PC-3 (cell line): ENCODE measurements around the gene RECQL5. TPM values are rescaled to one million over a fixed set of nuclear protein-coding genes. Genes with fewer than 3 reads are reported as not detected.

Source experiments
- ATAC-seq: fragments of 200-7000 bp; cut with Tn5 transposase; 2 replicates; pipeline ENCODE4 v1.9.1; 2020; ENCODE audit warnings: mild to moderate bottlenecking, moderate library complexity
- BruUV-seq: library from RNA; stranded (reverse); fragments of 400-500 nt; replicated peaks from 2 replicates; lab custom pipeline; 2021; lab: Mats Ljungman, UMichigan
- CTCF ChIA-PET: fragments of 300-600 bp; sonication (Branson Sonifier 250); formaldehyde crosslinking; loops from one replicate; lab custom pipeline; 2022; ENCODE audit warnings: antibody characterized with exemption; lab: Charles Lee
- POLR2A ChIA-PET: fragments of 300-600 bp; sonication (Branson Sonifier 250); formaldehyde crosslinking; loops from one replicate; lab custom pipeline; 2022; ENCODE audit warnings: antibody characterized with exemption; ENCODE audit not compliant: unreplicated experiment; lab: Charles Lee
- DNase-seq: peaks from one replicate; pipeline ENCODE4 v3.0.0-alpha.2; 2015
- H2AFZ ChIP-seq: fragments of 300-600 bp; sonication (generic); 2 replicates; pipeline ENCODE4 v1.6.0; 2016; ENCODE audit warnings: antibody characterized with exemption, low read length
- H3F3A ChIP-seq: fragments of 300-600 bp; sonication (generic); one replicate; pipeline ENCODE4 v1.6.0; 2017; ENCODE audit warnings: antibody characterized with exemption, low read length, control low read depth, mild to moderate bottlenecking; ENCODE audit not compliant: unreplicated experiment
- H3K27ac ChIP-seq: fragments of 300-600 bp; sonication (generic); 2 replicates; pipeline ENCODE4 v1.5.1; 2016; ENCODE audit warnings: mild to moderate bottlenecking, low read length
- H3K27me3 ChIP-seq: fragments of 300-600 bp; sonication (generic); 2 replicates; pipeline ENCODE4 v1.6.1; 2016; ENCODE audit warnings: low read length, mixed read lengths
- H3K36me3 ChIP-seq: fragments of 300-600 bp; sonication (generic); 2 replicates; pipeline ENCODE4 v1.6.1; 2016; ENCODE audit warnings: low read depth, mixed run types, low read length, mixed read lengths
- H3K4me1 ChIP-seq: fragments of 300-600 bp; sonication (generic); 2 replicates; pipeline ENCODE4 v1.5.1; 2016; ENCODE audit warnings: low read length; ENCODE audit not compliant: insufficient read depth
- H3K4me2 ChIP-seq: fragments of 300-600 bp; sonication (generic); 2 replicates; pipeline ENCODE4 v1.6.0; 2016; ENCODE audit warnings: low read length
- H3K4me3 ChIP-seq: fragments of 300-600 bp; sonication (generic); 2 replicates; pipeline ENCODE4 v1.5.1; 2016; ENCODE audit warnings: mild to moderate bottlenecking, low read length, mixed read lengths
- H3K79me2 ChIP-seq: fragments of 300-600 bp; sonication (generic); 2 replicates; pipeline ENCODE4 v1.6.1; 2017; ENCODE audit warnings: low read length, mixed read lengths
- H3K9ac ChIP-seq: fragments of 300-600 bp; sonication (generic); 2 replicates; pipeline ENCODE4 v1.6.0; 2016; ENCODE audit warnings: mild to moderate bottlenecking, low read length
- H3K9me2 ChIP-seq: fragments of 300-600 bp; sonication (generic); replicated peaks from 2 replicates; pipeline ENCODE4 v1.6.1; 2016; ENCODE audit warnings: mixed run types, low read length, mixed read lengths
- H3K9me3 ChIP-seq: fragments of 300-600 bp; sonication (generic); 2 replicates; pipeline ENCODE4 v1.6.1; 2016; ENCODE audit warnings: low read length, mixed read lengths
- H4K20me1 ChIP-seq: fragments of 300-600 bp; sonication (generic); 2 replicates; pipeline ENCODE4 v1.6.1; 2016; ENCODE audit warnings: low read length, mixed read lengths
- EZH2 ChIP-seq: fragments of 300-600 bp; sonication (generic); IDR thresholded peaks from one replicate; pipeline ENCODE4 v1.6.1; 2017; ENCODE audit warnings: antibody characterized with exemption, mild to moderate bottlenecking, low read length; ENCODE audit not compliant: unreplicated experiment
- EZH2phosphoT487 ChIP-seq: fragments of 300-600 bp; sonication (generic); IDR thresholded peaks from 2 replicates; pipeline ENCODE4 v1.6.1; 2018; ENCODE audit warnings: mild to moderate bottlenecking, antibody characterized with exemption, low read length, borderline replicate concordance
- intact Hi-C: fragments of 100-400 bp; cut with micrococcal nuclease; formaldehyde crosslinking; loops from 2 replicates; pipeline ENCODE4 v1.9.0; 2023
- total RNA-seq: library from RNA; depleted of rRNA; stranded (reverse); fragments of >200 nt; gene quantifications from 2 replicates; pipeline ENCODE4 v1.2.3, GENCODE V29; 2014
- TF ChIP-seq, protein P1 (sequence below): fragments of 300-600 bp; sonication (generic); conservative IDR thresholded peaks from 2 replicates; pipeline ENCODE4 v1.5.1; 2017; ENCODE audit warnings: antibody characterized with exemption, low read depth, mild to moderate bottlenecking, low read length

The RECQL5 gene
- total RNA-seq, 1 experiment from 2014 or later = 54.2 TPM

GRCh38 chr17:75689441-75689873, 22.5 kb upstream of the RECQL5 start:
- intact Hi-C loops = no loop called here
- no peak overlapping the region for H3K4me3 ChIP-seq
- H3K4me1 ChIP-seq = peaks cover 88% of the 10 kb centered on the region
- no peak overlapping the region for H3K9ac ChIP-seq
- no peak overlapping the region for H2AFZ ChIP-seq
- BruUV-seq = no TSS peak
- H3K27ac ChIP-seq = peak overlapping the region; percentile 59
- peak overlapping the region; percentile 47 for H3K4me2 ChIP-seq
- CTCF ChIA-PET = interaction anchor here (0.7 to 1.0 kb wide), 4 partner anchors 10 to 124 kb away, joined by 3 to 10 read pairs (median 6); no protein-coding TSS in a partner anchor
- H3K9me3 ChIP-seq = no peaks in the 10 kb centered on the region
- POLR2A ChIA-PET = interaction anchor here (0.7 to 1.0 kb wide), 4 partner anchors 31 to 96 kb away, joined by 3 to 7 read pairs (median 3); partner anchors contain the start of gene ITGB4
- TF ChIP-seq, protein P1, sequence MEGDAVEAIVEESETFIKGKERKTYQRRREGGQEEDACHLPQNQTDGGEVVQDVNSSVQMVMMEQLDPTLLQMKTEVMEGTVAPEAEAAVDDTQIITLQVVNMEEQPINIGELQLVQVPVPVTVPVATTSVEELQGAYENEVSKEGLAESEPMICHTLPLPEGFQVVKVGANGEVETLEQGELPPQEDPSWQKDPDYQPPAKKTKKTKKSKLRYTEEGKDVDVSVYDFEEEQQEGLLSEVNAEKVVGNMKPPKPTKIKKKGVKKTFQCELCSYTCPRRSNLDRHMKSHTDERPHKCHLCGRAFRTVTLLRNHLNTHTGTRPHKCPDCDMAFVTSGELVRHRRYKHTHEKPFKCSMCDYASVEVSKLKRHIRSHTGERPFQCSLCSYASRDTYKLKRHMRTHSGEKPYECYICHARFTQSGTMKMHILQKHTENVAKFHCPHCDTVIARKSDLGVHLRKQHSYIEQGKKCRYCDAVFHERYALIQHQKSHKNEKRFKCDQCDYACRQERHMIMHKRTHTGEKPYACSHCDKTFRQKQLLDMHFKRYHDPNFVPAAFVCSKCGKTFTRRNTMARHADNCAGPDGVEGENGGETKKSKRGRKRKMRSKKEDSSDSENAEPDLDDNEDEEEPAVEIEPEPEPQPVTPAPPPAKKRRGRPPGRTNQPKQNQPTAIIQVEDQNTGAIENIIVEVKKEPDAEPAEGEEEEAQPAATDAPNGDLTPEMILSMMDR = no peak
- peaks cover 31% of the 10 kb centered on the region for H3K36me3 ChIP-seq
- H3K9me2 ChIP-seq = no peaks in the 10 kb centered on the region
- H3K27me3 ChIP-seq = no peaks in the 10 kb centered on the region
- ATAC-seq (peak; percentile 54), DNase-seq (peak; percentile 99)
- H3F3A ChIP-seq = peaks cover 5% of the 10 kb centered on the region
- H4K20me1 ChIP-seq = peaks cover 4% of the 10 kb centered on the region; the same call in 1 of the 2 replicates
- peaks cover 86% of the 10 kb centered on the region for H3K79me2 ChIP-seq

DNA sequence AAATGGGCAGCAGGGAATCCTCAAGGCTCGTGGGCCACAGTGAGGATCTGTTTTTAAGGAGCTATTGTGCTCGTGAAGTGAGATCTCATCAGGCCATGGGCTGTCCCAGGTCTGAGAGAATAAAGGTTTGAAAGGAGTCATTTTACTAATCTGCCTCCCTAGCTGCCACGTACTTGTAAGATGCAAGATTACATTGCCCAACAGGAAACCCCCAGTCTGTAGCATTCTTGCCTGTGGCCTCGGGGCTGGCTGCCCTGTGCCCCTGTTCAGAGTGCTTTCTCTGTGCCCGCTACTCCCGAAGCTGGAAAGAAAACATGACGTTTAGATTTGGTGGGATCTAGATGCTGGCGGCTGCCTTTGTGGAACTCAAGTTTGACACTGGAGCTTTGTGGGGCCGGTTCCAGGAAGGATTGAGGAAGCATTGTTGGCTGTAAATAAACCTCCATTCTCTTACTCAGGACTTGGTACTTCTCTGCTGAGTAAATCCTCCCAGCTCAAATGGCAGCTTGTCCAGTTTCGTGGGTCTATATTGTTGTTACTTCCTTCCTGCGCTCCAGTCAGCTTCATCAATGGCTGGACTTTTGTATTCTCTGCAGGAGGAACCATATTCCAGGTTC, 21.4 kb upstream of the RECQL5 start:
- Histone ChIP-seq H4K20me1 (peaks cover 4% of the 10 kb centered on the region; the same call in 1 of the 2 replicates), H3K27ac (peak overlapping the region; percentile 59), H3K4me3 (no peak overlapping the region), H3K4me2 (peak overlapping the region; percentile 47), H3F3A (peaks cover 12% of the 10 kb centered on the region), H3K36me3 (peaks cover 24% of the 10 kb centered on the region), H3K9me2 (no peaks in the 10 kb centered on the region), H3K4me1 (peaks cover 88% of the 10 kb centered on the region), H3K9me3 (no peaks in the 10 kb centered on the region), H3K79me2 (peaks cover 85% of the 10 kb centered on the region), H2AFZ (no peak overlapping the region), H3K27me3 (no peaks in the 10 kb centered on the region), H3K9ac (no peak overlapping the region)
- intact Hi-C loops = no loop called here
- no peak for TF ChIP-seq EZH2
- TF ChIP-seq, protein P1 = no peak
- no peak for TF ChIP-seq EZH2phosphoT487
- CTCF ChIA-PET = interaction anchor here (0.6 kb wide), 1 partner anchor 25 kb away, joined by 3 read pairs; no protein-coding TSS in a partner anchor
- no peak for ATAC-seq
- no TSS peak for BruUV-seq
- no peak for DNase-seq
- POLR2A ChIA-PET = no interaction called here

GRCh38 chr17:75685499-75685898, 18.5 kb upstream of the RECQL5 start:
- Histone ChIP-seq H3K36me3 (peaks cover 12% of the 10 kb centered on the region), H3K4me1 (peaks cover 80% of the 10 kb centered on the region), H3K4me2 (peak overlapping the region; percentile 77), H3F3A (peaks cover 9% of the 10 kb centered on the region), H2AFZ (no peak overlapping the region), H4K20me1 (no peaks in the 10 kb centered on the region), H3K9ac (no peak overlapping the region), H3K9me2 (no peaks in the 10 kb centered on the region), H3K27ac (peak overlapping the region; percentile 88), H3K9me3 (no peaks in the 10 kb centered on the region), H3K4me3 (no peak overlapping the region), H3K79me2 (peaks cover 81% of the 10 kb centered on the region), H3K27me3 (no peaks in the 10 kb centered on the region)
- no peak for ATAC-seq
- intact Hi-C loops = no loop called here
- CTCF ChIA-PET = no interaction called here
- DNase-seq = no peak
- POLR2A ChIA-PET = no interaction called here
- BruUV-seq = TSS peak; percentile 43
- TF ChIP-seq EZH2 = no peak
- TF ChIP-seq EZH2phosphoT487 = no peak
